CD4-positive, alpha-beta T cell treated with Interferon alpha-2 for 1 hour (primary cell): Measurements from ENCODE around the gene LACTBL1.

ENCODE experiments used
- DNase-seq, 2 donors: peaks; one replicate each; pipeline ENCODE4 v3.0.0-alpha.2; 2020 to 2022

LACTBL1 gene

DNA sequence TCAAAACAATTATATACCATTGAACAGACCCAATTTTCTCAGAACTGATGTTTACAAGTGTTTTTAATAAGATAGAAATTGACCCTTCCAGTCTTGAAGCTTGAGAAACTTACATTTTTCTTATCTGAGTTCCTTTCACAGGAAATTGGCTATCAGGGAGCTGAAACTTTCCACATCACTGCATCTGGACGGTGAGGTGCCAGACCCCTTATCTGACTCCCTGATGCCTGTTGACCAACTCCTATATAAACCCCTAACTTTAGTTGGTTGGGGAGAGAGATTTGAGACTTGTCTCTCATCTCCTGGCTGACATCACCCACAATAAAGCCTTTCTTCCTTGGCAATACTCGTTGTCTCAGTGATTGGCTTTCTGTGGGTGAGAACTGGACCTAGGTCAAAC lies 31.4 kb downstream of the LACTBL1 start:
- DNase-seq, result no peak

DNA sequence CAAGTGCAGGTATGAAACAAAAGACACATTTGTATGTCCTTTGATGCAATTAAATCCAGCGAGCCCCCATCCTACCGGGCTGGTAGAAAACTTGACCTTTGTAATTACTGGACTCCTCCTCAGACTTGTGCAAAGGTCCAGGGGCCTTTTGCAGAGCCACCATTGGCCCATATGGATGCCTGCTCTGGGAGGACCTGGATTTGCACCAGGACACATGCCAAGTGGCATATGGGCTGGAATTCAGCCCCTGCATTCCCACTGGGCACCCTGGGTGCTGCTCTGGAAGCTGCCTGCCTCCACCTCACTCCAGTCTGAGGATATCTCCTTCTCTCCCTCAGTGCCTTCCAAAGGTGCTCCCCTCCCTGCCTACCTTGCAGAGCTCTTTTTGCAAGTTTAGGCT lies 36.0 kb downstream of the LACTBL1 start:
- DNase-seq, result no peak

- no peak for DNase-seq
Measured at GRCh38 chr1:22935433-22935832, 37.2 kb downstream of the LACTBL1 start.

DNA sequence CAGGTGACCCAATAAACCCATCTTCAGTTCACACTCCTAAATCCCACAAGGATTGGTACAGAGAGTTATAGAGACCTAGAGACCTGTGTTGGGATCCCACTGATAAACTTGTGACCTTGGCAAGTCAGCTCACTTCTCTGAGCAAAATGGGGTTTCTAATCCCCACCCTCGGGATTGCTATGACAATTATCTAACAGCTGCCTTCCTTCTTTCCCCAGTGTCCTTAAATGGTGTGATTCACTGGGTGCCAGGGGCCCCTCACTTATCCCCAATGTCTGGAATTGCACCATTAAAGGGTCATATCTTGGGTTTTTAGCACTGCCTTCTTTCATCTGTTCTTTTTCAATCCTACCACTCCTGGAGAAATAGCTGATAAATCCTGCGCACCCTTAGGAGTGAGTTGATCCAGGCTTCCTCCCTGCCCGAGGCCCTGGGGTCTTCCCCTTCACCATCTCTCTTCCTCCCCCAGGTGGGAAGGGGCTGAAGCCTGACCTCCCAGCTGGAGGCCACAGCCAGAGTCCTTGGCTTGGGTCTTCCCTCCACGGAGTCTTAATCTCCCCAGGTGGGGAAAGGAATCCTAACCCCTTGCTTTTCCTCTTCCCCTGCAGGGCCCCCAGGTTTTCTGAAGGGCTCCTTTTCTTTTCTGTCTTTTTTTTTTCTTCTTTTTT lies 39.7 kb downstream of the LACTBL1 start:
- no peak for DNase-seq

- DNase-seq, result peak in 1 of 2 donors; percentile 19
Measured at GRCh38 chr1:22930240-22930912, 42.3 kb downstream of the LACTBL1 start.

DNA sequence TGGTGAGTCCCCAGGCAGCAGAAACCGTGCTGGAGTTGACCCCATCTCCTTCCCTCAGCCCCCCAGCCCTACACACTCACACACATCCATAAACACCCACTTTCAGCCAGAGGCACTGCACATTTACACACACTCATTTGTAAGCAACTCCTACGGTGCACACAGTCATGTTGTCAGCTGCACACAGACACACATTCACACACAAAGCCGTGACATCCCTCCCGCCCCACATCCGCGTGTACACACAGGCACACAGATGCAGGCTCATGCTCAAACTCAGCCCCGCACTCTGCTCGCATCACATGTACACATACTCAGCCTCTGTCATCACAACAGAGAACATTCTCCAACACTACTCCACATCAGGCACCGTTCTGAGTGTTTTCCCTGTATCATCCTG lies 47.6 kb downstream of the LACTBL1 start:
- DNase-seq, result no peak

DNA sequence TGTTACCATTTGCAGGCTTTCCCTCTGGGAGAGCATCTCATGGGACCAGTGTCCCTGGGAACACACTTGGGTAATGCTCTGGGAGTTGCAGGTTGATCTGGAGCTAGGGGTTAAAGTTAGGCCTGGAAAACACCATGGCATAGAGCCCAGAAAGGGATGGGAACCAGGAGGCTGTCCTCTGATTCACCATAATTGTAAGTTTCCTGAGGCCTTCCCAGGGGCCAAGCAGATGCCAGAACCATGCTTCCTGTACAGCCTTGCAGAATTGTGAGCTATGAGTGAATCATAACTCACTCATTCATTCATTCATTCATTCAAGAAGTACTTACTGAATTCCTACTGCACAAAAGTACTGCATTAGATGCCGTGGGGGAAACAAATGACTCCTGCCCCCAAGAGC lies 50.0 kb downstream of the LACTBL1 start:
- no peak for DNase-seq

DNA sequence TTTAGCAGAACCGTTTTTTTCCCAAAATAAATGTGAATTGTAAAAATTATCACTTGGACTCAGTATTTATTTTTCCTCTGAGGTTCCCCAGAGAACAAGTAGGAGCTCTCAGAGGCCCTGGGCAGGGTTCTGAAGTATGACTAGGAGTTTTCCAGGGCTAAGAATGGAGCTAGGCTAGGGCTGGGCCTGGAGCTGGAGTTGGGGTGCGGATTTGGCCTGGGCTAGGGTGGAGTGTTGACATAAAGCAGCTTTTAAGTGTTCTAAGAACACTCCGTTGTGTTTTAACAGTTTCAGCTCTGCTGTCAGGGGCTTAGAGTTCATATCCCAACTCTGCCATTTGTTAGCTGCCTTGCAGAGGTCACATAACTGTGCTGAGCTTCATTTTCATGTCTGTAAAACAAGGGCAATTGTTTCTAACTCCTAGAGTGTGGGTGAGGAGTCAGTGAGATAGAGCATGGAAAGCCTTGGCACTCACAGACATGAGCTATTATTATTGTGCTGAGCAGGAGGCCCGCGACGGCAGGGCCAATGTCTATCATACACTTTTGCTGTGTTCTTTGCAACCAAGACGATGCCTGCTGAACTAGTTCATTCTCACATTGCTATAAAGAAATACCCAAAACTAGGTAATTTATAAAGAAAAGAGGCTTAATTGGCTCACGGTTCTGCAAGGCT lies 51.1 kb downstream of the LACTBL1 start:
- no peak for DNase-seq

DNA sequence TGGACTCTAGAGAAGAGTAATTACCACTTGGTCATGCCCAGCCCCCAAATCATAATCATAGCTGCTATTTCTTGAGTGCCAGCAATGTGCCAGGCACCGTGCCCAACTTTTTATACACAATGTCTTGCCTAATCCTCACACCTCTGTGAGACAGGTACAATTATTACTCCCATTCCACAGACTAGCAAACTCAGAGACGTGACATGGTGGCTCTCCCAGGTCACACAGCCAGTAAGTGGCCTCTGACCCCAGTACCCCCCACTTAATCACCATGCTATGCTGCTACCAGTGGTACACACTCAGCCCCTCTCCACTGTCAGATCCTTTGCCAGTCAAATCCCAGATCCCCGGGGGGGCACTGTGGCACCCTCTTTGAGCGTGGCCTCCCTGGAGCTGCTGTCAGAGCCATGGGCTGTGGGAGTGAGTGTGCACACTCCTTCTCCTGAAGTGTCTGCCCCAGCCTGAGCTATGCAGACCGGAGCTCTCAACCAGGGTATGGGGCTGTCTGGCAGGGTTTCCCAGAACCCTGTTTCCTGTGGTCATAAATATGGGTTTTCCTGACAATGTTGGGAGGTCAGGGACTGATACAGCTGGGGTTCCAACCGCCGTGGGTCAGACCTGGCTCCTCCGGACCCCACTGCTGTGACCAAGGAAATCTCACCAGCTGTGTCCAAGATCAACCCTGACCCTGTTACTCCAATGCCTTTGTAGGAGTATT lies 51.8 kb downstream of the LACTBL1 start:
- DNase-seq, result no peak

DNA sequence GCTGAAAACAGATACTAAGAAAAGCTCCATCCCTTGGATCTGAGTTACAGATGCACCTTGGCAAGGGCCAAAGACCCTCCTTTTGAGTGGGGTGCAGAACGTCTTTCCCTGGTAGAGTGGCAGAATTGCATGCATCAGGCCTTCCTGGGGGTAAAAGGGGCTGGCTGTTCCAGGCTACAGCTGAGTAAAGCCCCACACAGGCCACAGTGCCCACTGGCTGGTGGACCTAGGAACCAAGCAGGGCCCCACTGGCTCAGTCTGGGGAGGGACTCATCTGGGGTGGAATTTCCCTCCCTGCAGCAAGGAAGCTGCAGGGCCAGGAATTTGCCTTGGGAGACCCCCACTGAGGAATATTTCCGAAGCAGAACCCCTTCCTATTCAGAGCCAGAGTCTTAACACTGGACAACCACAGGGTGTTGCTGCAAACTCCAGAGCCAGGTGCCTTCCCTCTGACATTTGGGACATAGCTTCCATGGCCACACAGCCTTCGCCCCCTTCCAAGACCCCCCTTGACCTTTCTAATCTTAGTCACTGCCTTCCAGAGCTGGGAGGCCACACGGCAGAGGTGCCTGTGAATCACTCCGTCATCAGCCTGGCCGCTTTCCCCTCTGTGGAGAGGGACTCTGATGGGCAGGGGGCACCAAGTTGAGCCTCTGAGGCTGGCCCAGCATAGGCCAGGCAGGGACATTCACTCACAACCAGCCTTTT lies 52.5 kb downstream of the LACTBL1 start:
- DNase-seq, result no peak

GRCh38 chr1:22919341-22920025 lies 53.2 kb downstream of the LACTBL1 start:
- DNase-seq, result no peak

DNA sequence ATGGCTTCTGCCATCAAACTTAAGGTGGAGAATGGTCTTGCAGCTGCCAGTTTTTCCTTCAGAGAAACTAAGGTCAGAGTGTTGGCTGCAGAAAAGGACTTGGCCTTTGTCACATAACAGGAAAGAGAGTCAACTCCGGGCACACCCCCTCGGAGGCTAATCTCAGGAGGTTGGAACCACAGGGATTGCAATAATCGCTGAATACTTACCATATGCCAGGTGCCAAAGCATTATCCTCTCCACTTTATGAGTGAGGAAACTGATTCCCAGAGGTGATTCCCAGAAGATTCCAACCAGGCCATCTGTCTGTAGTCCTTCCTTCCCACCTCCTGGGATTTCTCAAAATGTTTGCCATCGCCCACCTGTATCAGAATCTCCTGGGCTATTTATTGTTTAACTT lies 54.0 kb downstream of the LACTBL1 start:
- DNase-seq, result no peak

- no peak for DNase-seq
Measured at GRCh38 chr1:22917989-22918388, 54.7 kb downstream of the LACTBL1 start.

GRCh38 chr1:22916471-22916820 lies 56.2 kb downstream of the LACTBL1 start:
- no peak for DNase-seq

DNA sequence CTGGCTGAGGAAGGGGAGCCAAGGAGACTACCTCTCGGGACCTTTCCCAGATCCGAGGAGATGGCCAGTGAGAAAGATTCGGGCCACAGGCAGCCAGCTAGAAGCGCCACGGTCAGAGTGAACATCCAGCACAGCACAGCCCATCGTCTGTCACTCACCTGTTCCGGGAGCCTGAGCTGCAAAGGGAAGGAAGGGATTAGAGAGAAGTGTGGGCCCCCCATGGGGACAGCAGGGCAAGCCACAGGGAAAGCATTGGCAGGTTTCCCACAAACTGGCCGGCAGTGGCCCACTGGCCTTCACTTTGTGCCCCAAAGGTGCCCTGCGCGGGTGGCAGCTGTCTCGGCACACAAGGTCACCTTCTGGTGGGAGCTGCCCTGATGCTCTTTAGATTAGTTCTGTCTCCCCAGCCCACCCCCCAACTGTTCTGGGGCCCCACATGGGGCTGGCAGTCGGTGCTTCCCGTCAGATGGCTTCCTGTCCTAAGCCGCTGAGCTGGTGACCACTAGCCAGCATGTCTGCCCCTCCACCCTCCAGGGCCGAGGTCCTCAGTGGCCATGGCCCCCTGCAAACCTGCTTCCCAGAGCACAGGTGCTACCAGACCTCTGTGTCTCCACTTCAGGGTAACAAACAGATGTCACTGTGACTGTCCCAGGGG lies 56.7 kb downstream of the LACTBL1 start:
- no peak for DNase-seq

DNA sequence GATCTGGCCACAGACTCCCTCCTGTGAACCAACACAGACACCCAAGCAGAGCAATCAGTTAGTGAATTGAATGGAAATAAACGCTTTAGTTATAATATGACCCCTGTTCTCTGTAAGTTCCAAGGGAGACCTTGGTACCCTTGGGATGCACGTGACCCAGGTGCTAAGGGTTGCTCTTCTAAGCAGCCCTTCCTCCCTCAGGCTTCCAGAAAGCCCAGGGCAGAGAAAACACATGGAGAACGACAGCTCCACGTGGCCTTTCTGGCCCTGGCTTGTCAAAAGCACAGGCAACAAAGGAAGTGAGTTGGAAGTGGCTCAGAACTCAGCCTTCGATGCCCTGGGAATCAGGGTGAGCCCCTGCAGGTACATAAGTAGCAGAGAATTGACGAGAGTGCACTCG lies 57.4 kb downstream of the LACTBL1 start:
- DNase-seq, result no peak

- DNase-seq, result no peak
Measured at GRCh38 chr1:22914633-22915217, 57.9 kb downstream of the LACTBL1 start.

DNA sequence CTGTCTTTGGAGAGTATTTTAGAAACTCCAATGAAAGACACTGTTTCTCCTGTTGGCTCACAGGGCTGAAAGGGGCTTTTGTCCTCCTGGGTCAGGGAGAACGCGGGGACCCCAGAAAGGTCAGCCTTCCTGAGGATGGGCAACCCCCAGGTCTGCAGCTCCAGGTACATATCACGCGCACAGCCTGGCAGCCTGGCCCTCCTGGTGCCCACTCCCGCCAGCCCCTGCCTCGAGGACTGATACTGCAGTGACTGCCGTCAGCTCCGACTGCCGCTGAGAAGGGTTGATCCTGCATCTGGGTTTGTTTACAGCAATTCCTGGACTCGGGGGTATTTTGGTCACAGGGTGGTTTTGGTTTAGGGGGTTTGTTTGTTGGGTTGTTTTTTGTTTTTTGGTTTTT lies 58.5 kb downstream of the LACTBL1 start:
- no peak for DNase-seq

- no peak for DNase-seq
Measured at GRCh38 chr1:22913421-22914141, 59.1 kb downstream of the LACTBL1 start.

DNA sequence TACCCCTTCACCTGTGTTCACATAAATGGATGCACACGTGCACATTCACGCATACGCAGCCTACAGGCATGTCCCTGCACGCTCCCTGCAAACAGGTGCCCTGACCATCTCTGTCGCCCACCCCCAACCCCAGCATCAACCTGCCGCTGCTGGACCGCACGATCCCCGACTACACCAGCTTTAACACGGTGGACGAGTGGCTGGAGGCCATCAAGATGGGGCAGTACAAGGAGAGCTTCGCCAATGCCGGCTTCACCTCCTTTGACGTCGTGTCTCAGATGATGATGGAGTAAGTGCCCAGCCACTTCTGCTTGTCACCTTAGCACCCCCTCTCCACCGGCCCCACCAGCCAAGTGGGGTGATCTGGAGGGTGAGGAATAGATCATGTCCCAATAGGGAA lies 60.4 kb downstream of the LACTBL1 start:
- no peak for DNase-seq
